ENCODE measurements around the gene KHK.
A peak's percentile ranks its signal among the peaks of the same experiment; 100 is the strongest.

The KHK gene

DNA sequence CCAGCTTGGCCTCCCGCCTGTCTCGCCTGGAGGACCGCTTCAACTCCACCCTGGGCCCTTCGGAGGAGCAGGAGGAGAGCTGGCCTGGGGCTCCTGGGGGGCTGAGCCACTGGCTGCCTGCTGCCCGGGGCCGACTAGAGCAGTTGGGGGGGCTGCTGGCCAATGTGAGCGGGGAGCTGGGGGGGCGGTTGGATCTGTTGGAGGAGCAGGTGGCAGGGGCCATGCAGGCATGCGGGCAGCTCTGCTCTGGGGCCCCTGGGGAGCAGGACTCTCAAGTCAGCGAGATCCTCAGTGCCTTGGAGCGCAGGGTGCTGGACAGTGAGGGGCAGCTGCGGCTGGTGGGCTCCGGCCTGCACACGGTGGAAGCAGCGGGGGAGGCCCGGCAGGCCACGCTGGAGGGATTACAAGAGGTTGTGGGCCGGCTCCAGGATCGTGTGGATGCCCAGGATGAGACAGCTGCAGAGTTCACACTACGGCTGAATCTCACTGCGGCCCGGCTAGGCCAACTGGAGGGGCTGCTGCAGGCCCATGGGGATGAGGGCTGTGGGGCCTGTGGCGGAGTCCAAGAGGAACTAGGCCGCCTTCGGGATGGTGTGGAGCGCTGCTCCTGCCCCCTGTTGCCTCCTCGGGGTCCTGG is 3.7 kb upstream of the KHK start:
- no peak for DNase-seq

DNA sequence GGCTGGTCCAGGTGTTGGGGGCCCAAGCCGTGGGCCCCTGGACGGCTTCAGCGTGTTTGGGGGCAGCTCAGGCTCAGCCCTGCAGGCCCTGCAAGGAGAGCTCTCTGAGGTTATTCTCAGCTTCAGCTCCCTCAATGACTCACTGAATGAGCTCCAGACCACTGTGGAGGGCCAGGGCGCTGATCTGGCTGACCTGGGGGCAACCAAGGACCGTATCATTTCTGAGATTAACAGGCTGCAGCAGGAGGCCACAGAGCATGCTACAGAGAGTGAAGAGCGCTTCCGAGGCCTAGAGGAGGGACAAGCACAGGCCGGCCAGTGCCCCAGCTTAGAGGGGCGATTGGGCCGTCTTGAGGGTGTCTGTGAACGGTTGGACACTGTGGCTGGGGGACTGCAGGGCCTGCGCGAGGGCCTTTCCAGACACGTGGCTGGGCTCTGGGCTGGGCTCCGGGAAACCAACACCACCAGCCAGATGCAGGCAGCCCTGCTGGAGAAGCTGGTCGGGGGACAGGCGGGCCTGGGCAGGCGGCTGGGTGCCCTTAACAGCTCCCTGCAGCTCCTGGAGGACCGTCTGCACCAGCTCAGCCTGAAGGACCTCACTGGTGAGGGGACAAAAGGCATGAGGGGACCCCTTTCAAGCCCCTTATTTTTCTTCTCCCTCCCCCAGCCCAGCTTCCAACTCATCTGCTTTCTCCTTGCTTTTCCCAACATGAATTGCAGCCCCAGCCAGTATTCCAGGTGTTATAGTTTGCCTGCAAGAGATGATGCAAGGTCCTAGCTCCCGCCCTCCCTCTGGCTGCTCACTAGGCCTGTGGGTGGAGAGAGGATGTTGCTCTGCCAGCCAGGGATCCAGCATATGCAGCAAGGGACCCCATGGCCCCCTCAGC is 2.9 kb upstream of the KHK start:
- DNase-seq: peak; percentile 24

DNA sequence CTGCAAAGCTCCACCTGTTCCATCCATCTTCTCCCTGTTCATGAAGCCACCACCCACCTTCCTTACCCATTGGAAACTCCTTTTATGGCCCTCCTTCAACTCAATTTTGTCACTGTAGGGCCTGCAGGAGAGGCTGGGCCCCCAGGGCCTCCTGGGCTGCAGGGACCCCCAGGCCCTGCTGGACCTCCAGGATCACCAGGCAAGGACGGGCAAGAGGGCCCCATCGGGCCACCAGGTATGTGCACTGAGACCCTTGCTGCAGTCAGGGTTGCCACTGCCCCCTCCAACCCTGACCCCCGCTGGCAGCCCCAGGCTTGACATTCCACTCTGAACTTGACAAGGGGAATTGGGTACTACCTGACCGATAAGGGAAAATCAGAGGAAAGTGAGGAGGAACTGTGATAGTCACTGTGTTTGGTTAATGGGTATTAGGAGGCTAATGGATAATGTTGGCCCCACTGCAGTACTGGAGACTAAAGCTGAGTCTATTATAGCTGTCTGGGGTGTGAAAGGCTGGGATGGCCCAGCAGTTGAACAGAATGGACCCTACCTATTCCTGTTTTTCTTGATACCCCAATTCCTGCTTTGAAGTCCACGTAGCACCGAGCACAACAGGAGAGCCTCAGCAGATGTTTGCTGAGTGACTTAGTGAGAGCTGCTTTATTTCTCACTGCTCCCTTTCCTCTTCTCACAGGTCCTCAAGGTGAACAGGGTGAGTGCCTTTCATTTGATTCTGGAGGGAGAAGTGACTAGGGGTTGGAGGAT is 2.1 kb upstream of the KHK start:
- no peak for DNase-seq

DNA sequence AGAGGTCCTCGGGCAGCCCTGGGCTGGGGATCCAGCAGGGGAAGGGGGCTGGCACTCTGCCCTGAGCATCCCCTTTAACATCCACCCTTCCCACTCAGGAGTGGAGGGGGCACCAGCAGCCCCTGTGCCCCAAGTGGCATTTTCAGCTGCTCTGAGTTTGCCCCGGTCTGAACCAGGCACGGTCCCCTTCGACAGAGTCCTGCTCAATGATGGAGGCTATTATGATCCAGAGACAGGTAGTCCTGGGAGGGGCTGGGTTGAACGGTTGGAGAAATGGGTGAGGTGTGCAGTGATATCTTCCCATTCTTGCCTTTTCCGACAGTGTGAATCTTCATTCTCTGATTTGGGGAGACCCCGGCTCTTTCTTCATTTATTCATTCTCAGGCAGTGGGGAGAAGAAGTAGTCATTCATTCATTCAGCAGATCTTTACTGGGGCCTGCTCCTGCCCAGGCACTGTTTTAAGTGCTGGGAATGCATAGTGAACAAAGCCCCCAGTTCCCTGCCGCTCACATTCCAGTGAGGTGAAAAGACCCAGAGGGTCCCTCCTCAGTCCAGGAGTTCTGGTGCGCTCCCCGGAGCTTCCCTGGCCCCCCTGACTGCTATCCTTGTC is 1.4 kb upstream of the KHK start:
- DNase-seq: no peak

DNA sequence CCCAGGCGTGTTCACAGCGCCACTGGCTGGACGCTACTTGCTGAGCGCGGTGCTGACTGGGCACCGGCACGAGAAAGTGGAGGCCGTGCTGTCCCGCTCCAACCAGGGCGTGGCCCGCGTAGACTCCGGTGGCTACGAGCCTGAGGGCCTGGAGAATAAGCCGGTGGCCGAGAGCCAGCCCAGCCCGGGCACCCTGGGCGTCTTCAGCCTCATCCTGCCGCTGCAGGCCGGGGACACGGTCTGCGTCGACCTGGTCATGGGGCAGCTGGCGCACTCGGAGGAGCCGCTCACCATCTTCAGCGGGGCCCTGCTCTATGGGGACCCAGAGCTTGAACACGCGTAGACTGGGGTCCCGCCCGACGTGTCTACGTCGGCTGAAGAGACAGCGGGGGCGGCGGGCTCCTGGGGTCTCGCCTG is 891 bp upstream of the KHK start:
- peak; percentile 49 for DNase-seq

DNA sequence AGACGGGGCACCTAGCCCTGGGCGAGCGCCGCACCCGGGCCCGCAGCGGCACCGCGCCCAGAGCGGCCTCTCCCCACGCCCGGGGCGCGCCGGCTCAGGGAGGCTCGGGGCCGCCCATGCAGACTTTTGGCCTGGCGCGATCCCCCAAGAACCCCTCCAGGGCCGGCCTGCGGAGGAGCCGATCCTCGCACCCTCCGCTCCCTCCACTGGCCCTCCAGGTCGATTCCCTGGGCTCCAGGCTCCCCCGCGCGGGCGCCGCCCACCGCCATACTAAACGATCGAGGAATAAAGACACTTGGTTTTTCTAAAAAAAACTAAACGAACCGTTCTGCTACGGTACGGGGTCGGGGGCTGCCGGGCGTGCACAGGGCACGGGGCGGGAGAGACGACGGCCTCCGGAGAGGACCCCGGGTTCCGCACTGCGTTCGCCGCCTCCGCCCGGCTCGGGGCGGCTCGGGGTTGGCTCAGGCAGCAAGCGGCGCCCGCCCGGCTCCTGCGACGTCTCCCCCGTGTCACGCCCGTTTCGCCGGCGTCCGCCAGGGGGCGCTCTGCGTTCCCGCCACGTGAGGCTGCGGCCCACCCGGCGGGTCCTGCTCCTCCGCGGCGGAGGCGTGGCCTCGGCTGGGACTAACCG is 365 bp upstream of the KHK start:
- DNase-seq: peak; percentile 96

DNA sequence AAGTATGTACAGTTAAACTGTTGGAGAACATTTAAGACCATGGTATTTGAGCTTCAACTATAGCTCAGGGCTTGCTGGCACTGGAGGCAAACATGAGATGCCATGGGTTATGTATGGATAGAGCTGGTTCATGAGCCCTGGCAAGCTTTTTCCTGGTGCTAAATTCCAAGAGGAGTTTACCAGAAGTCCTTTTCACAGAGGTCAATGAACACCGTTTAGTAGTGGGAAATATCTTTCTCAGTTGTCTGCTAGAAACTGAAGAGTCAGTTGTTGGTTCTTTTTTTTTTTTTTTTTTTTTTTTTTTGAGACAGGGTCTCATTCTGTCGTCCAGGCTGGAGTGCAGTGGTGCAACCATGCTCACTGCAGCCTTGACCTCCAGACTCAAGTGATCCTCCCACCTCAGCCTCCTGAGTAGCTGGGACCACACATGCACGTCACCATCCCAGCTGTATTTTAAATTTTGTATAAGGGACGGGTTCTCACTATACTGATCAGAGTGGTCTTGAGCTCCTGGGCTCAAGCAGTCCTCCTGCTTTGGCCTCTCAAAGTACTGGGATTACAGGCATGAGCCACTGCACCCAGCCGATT is 1.3 kb downstream of the KHK start:
- no peak for DNase-seq

DNA sequence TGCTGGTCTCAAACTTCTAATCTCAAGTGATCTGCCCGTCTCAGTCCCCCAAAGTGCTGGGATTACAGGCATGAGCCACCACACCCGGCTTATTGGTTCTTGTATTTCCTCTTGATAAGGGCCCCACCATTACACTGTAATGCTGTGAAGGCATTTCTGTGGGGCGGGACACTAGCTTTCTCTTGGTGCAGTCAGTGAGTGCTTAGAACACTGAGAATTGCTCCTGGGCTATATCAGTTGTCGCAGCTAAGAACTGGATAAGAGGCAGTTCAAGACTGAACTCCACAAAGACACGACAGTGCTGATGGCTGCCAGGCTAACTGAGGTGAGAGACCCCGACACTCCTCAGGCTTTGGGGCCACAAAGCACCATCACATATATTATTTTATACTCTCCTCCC is 2.1 kb downstream of the KHK start:
- no peak for DNase-seq

DNA sequence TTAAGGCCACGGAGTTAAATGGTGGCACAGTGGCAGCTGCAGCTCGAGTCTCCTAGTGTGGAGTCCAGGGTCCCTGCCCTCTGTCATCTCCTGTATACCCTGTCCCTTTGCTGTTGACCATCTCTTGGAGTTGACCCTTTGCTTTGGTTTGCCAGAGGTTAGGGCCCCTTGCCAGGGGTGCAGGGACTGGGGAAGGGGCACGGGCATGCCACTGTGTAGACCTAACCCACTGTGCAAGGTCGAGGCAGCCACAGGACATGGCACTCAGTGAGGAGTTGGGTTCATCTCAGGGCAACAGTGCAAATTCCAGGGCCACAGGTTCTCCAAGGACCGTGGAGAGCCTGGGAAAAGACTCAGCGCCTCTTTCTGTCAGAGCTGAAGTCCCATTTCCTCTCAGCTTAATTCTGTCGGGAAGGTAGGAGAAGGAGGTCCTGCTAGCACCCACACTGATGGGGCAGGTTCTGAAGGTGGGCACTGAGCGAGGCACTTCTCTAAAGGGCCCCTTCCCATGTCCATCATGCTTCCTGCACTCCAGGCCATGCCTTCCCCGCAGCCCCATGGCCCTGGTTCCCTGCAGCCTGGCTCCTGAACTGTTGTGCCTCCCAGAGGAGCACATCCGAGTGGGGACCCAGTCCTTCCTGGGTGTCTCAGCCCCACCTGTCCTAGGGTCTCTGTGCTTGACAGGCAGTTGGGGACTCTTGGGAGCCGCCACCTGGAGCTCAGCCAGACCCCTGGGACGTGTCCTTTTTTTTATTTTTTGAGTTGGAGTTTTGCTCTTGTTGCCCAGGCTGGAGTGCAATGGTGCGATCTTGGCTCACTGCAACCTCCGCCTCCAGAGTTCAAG is 2.8 kb downstream of the KHK start:
- DNase-seq: no peak

DNA sequence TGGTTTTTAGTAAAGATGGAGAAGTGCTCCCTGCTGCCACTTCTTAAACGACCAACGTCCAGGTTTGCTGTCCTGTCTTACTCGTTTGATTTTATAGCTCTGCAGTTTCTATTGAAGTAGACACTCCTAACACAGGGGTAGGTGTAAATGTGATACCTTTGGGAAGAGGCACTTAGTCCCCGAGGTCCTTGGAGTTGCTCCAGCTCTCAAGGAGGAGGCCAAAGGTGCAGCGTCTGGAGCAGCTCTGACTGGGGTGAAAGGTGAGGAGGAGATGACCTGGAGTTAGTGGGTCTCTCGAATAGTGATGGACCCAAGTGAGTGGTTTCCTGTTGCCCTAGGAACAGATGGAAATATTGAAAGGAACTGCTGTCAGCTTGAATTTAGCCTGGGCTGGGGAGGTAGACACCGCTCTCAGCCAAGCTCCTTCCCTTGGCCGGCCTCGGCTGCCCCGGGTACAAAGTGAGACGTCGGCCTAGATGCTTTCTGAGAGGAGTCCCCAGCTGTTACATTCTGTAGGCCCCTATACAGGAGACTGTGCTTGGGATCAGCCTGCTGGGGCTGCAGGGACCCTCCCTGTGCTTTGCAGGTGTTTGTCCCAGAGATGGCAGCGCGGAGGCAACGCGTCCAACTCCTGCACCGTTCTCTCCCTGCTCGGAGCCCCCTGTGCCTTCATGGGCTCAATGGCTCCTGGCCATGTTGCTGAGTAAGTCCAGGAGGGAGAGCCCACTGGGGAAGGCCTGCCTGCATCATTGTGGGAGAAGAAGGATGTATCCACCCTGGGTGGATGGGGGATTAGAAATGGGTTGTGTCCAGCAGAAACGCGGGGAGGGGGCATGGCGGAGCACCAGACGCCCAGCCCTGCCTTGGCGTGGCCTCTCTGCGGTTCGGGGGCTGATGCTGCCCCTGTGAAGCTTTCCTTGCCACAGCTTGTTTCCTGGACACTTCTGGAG is 5.4 kb downstream of the KHK start:
- DNase-seq: no peak

DNA sequence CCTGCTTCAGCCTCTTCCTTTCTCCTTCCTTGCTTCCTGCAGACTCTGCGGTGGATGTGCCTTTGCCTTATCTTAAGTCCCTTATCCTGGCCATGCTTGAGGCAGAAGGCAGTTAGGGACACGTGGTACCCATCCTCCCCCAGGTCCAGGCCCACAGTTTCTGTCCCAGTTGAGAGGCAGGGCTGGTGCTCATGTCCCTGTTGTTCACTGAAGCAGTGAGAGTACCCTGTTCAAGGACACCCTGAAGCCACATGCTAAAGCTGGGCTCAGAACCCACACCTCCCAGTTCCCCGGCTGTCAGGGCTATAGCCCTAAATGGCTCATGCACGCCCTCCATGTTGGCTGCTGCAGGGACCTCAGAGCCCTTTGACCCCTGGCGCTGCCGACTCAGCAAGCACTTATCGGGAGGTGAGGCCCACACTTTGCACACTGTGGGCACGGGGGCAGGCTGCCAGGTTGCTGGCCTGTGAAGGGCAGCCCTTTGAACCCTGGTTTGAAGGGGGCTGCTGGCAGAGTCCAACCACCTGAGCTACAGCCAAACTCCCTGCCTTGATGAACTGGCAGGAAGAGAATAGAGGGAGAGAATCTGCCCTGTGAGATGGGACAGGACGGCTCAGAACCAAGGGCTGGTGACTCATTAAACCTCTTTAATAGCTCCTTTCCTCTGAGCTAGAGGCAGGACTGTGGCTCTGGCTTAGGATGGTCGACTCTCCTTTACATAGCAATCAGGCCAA is 6.3 kb downstream of the KHK start:
- DNase-seq: no peak

DNA sequence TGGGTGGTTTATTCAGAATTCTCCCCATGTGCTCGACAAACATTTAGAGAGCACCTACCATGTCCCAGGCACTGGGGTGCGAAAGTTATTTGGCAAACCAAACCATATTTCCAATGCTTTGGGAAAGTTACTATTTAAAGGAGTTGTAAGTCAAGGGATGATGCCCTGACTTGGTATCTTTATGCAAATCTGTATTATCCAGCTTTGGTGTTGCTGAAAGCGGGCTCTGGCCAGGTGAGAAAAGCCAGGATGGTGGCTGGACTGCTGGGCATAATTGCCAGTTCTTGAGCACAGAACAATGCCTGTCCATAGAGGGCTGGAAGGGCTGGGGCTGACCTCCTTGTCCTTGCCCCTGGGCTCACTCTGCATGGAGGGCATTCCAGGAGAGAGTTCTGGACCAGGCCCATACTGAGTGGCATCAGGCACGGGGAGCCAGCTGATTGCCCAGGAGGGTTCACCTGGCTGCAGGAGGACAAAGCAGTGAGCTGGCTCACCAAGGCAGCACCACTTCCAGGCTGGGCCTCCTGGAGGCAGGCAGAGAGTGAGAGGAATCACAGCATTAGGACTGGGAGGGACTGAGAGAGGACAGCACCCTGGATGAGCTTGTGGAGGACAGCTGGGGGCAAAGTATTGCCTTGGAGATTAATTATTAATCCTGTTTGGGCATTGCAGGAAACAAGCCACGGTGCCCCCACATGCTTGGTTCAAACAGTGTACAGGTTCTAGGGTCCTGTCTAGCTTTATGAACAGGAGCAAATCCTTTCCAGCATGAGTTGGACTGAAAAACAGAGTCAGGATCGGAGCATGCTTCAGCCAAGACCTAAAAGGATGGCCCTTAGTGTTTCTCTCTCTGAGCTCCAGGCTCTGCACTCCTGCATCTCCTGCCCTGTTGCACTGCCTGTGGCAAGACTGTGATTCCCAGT is 7.1 kb downstream of the KHK start:
- DNase-seq: no peak

DNA sequence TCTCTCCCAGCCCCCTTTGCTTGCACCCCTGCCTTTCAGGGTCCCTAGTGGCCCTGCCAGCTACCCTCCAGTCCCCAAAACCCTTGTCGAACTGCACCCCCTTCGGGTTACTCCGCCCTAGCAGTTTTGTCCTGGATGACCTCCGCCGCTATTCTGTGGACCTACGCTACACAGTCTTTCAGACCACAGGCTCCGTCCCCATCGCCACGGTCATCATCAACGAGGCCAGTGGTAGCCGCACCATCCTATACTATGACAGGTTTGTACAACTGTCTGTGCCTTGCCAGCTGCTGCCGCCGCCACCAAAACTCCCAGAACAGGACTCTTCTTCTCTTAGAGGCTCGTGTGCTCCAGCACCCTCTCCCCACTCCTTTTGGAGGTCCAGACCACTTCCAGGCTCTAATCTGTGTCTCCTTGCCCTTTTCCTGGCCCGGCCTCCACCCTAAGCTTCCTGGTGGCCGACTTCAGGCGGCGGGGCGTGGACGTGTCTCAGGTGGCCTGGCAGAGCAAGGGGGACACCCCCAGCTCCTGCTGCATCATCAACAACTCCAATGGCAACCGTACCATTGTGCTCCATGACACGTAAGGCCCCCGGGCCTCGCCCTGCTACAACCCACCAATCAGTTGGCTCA is 7.9 kb downstream of the KHK start:
- DNase-seq: no peak

DNA sequence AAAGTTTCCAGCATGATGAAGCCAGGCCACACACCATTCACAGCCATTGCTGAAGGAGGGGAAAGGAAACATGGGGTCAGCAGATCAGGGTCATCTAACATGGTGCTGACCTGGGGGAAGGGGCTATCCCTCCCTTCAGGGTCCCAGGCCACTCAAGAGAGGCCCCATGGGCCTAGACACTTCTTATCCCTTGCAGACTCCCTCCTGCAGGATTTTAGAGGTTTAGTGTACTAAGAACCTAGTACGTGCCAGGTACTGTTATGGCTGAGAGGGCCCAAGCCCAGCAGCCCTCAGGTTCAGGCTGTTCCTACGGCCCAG is 8.8 kb downstream of the KHK start:
- no peak for DNase-seq

DNA sequence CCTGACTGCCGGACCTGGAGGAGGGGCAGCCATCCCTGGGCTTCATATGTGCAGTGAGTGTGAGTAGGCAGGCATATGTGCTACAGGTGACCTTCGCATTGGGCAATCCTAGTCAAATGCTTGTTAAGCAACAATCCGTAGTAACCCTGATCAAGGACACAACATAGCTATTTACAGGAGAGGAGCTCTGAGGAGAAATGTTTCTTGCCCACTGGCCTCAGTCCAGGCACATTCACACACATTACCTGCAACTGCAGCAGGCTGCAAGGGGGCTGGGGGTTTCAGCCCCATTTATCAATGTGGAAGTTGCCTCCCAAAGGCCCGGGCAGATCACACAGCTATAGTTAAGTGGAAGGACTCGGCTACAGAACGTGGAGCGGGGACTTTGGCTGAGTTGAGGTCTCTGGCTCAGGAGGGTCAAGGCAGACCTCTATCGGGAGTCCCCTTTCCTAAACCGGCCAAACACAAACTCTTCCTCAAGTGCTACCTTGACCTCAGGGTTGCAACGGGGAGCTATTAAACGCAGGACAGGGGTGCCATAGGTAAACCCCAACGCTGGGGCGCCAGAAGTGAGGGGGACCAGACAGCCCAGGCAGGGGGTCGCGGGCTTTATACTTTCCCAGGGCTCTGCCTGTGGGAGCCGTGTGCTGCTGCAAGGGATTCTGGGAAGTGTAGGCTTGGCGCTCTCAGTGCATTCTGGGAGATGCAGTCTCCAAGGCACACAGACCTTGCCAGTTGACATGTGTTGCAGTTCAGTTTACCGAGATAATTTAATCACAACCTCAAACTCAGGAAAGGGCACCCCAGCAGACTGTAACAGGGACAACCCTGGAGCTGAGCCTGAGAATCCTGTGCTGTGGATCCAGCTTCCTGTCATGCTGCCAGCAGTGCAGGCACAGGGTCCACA is 9.4 kb downstream of the KHK start:
- peak; percentile 97 for DNase-seq

DNA sequence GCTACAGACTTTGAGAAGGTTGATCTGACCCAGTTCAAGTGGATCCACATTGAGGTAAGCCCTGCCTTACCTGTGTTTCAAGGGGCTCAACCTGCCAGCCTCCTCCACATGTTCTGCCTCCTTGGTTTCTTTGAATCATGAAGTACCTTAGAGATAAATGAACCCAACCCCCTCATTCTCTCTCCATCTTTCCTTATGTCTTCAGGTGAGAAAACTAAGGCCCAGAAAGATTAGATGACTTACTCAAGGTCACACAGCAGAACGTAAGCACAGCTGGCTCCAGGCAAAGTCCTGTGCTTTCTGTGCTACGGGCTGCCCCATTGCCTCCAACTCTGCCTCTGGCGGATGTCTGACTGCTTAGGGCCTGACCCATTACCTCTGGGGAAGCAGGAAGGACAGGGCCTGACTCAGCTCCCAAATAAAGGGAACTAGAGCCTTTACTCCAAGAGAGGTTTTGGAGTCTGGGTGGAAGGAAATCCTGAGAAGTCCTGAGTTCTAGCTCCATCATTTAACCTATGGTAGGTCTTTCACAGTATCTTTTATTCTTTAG is 10.3 kb downstream of the KHK start:
- no peak for DNase-seq

DNA sequence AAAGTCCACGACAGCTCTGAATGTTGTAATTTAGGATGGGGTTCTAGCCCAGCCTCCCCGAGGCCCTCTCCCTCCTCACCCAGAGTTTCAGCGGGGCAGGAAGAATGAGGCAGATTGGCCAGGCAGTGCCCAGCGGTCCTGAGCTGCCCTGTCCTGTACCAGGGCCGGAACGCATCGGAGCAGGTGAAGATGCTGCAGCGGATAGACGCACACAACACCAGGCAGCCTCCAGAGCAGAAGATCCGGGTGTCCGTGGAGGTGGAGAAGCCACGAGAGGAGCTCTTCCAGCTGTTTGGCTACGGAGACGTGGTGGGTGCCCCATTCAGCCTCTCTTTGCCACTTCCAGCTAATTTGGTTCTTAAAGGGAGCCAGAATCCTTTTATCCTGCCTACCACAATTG is 10.8 kb downstream of the KHK start:
- no peak for DNase-seq
